Fibroblast of lung (primary cell): ENCODE measurements around the gene FSIP1. TPM values are rescaled to one million over a fixed set of nuclear protein-coding genes. Genes with fewer than 3 reads are reported as not detected.

Source experiments
- DNase-seq, 2 donors: peaks; one replicate each; pipeline versions ENCODE4 v3.0.0 to v3.0.0-alpha.2; 2010; ENCODE audit warnings: low read depth in 2 of 2
- H2AFZ ChIP-seq: 2 replicates; pipeline ENCODE4 v1.5.1; 2012; ENCODE audit warnings: low read length, control low read depth, inconsistent platforms
- H3K27ac ChIP-seq: 2 replicates; pipeline ENCODE4 v1.5.1; 2011; ENCODE audit warnings: low read length, control low read depth; ENCODE audit not compliant: insufficient read depth
- H3K27me3 ChIP-seq: 2 replicates; pipeline ENCODE4 v1.5.1; 2011; ENCODE audit warnings: mild to moderate bottlenecking, low read length; ENCODE audit not compliant: control insufficient read depth, insufficient read depth
- H3K36me3 ChIP-seq: 2 replicates; pipeline ENCODE4 v1.5.1; 2011; ENCODE audit warnings: low read length; ENCODE audit not compliant: control insufficient read depth, insufficient read depth
- H3K4me1 ChIP-seq: 2 replicates; pipeline ENCODE4 v1.5.1; 2011; ENCODE audit warnings: low read length; ENCODE audit not compliant: control insufficient read depth, insufficient read depth; ENCODE audit errors: extremely low read depth
- H3K4me2 ChIP-seq: 2 replicates; pipeline ENCODE4 v1.5.1; 2011; ENCODE audit warnings: low read length, control low read depth; ENCODE audit not compliant: insufficient read depth; ENCODE audit errors: extremely low read depth
- H3K4me3 ChIP-seq, 4 experiments: fragments of 200-600 bp in 1 of 4; sonication (generic) in 1 of 4; replicated peaks in 1 of 4; 2 replicates each; pipeline ENCODE4 v1.5.1; 2011 to 2016; ENCODE audit warnings: low read length in 4 of 4, low read depth in 3 of 4, mild to moderate bottlenecking in 3 of 4, control low read depth in 2 of 4, inconsistent platforms in 1 of 4, mixed read lengths in 1 of 4; ENCODE audit not compliant: insufficient read depth in 1 of 4; ENCODE audit errors: control extremely low read depth in 1 of 4
- H3K79me2 ChIP-seq: 2 replicates; pipeline ENCODE4 v1.5.1; 2012; ENCODE audit warnings: mild to moderate bottlenecking, low read length, inconsistent platforms; ENCODE audit not compliant: control insufficient read depth, insufficient read depth
- H3K9ac ChIP-seq: 2 replicates; pipeline ENCODE4 v1.5.1; 2011; ENCODE audit warnings: mild to moderate bottlenecking, low read length, control low read depth; ENCODE audit not compliant: insufficient read depth
- H3K9me3 ChIP-seq: 2 replicates; pipeline ENCODE4 v1.5.1; 2012; ENCODE audit warnings: low read depth, low read length; ENCODE audit not compliant: control insufficient read depth, insufficient read depth
- H4K20me1 ChIP-seq: 2 replicates; pipeline ENCODE4 v1.5.1; 2011; ENCODE audit warnings: low read length; ENCODE audit not compliant: control insufficient read depth, insufficient read depth; ENCODE audit errors: extremely low read depth
- CTCF ChIP-seq, 2 donors: IDR thresholded peaks in 1 of 2; conservative IDR thresholded peaks in 1 of 2; 1 replicate in 1 of 2; 2 replicates in 1 of 2; pipeline ENCODE4 v1.5.1; 2011 to 2012; ENCODE audit warnings: low read length in 2 of 2, control low read depth in 1 of 2, inconsistent platforms in 1 of 2, low read depth in 1 of 2, mild to moderate bottlenecking in 1 of 2
- EZH2 ChIP-seq: IDR thresholded peaks from 2 replicates; pipeline ENCODE4 v1.5.1; 2012; ENCODE audit warnings: low read length, control low read depth, mild to moderate bottlenecking; ENCODE audit errors: missing control alignments
- polyA plus RNA-seq, 2 donors: library from polyadenylated mRNA; depleted of rRNA in 1 of 2; stranded (reverse) in 1 of 2; unstranded in 1 of 2; fragments of >200 nt; gene quantifications; 2 replicates each; pipeline ENCODE4 v1.2.1, GENCODE V29; 2011 to 2012; ENCODE audit warnings: missing spikeins in 1 of 2
- total RNA-seq: library from RNA; depleted of rRNA; stranded (reverse); fragments of >200 nt; gene quantifications from 2 replicates; pipeline ENCODE4 v1.2.1, GENCODE V29; 2014

The FSIP1 gene
- total and polyA plus RNA-seq, 2 donors (not counting 1 experiment from before 2014, with no cell fraction given), result 0.50 to 5.1 TPM

- TF ChIP-seq EZH2 (no peak), CTCF (conservative IDR thresholded peaks at IDR 0.05 in 1 of 2, IDR thresholded peaks at IDR 0.05 in 1 of 2; ENCODE audit: low read depth in 1 of 2, low read length in 2 of 2) (no peak)
- no peak overlapping the region for H3K27ac ChIP-seq
- no peaks in the 10 kb centered on the region for H3K79me2 ChIP-seq
- H3K9ac ChIP-seq, result no peak overlapping the region
- H3K9me3 ChIP-seq, result no peaks in the 10 kb centered on the region
- no peaks in the 10 kb centered on the region for H3K4me1 ChIP-seq
- no peaks in the 10 kb centered on the region for H3K36me3 ChIP-seq
- no peak for DNase-seq
- H3K4me3 ChIP-seq, result no peak overlapping the region
- H3K4me2 ChIP-seq, result no peak overlapping the region
- no peaks in the 10 kb centered on the region for H4K20me1 ChIP-seq
- no peak overlapping the region for H2AFZ ChIP-seq
- H3K27me3 ChIP-seq, result no peaks in the 10 kb centered on the region
Measured at GRCh38 chr15:39737196-39737550, 45.5 kb downstream of the FSIP1 start.

GRCh38 chr15:39736412-39737195 is 46.0 kb downstream of the FSIP1 start:
- no peaks in the 10 kb centered on the region for H4K20me1 ChIP-seq
- no peaks in the 10 kb centered on the region for H3K27me3 ChIP-seq
- TF ChIP-seq CTCF (conservative IDR thresholded peaks at IDR 0.05 in 1 of 2, IDR thresholded peaks at IDR 0.05 in 1 of 2; ENCODE audit: low read depth in 1 of 2, low read length in 2 of 2), result no peak
- no peak for TF ChIP-seq EZH2
- no peak overlapping the region for H3K4me2 ChIP-seq
- H3K36me3 ChIP-seq, result no peaks in the 10 kb centered on the region
- no peaks in the 10 kb centered on the region for H3K9me3 ChIP-seq
- H3K27ac ChIP-seq, result no peak overlapping the region
- no peak for DNase-seq
- H3K79me2 ChIP-seq, result no peaks in the 10 kb centered on the region
- no peaks in the 10 kb centered on the region for H3K4me1 ChIP-seq
- H3K9ac ChIP-seq, result no peak overlapping the region
- H2AFZ ChIP-seq, result no peak overlapping the region
- H3K4me3 ChIP-seq, result no peak overlapping the region

- Histone ChIP-seq H3K36me3 (no peaks in the 10 kb centered on the region), H3K79me2 (no peaks in the 10 kb centered on the region), H3K9me3 (no peaks in the 10 kb centered on the region), H2AFZ (no peak overlapping the region), H4K20me1 (no peaks in the 10 kb centered on the region), H3K4me2 (no peak overlapping the region), H3K4me1 (no peaks in the 10 kb centered on the region), H3K27ac (no peak overlapping the region), H3K9ac (no peak overlapping the region), H3K4me3 (no peak overlapping the region), H3K27me3 (no peaks in the 10 kb centered on the region)
- DNase-seq, result peak in 1 of 2 donors; percentile 16
- TF ChIP-seq CTCF (conservative IDR thresholded peaks at IDR 0.05 in 1 of 2, IDR thresholded peaks at IDR 0.05 in 1 of 2; ENCODE audit: low read depth in 1 of 2, low read length in 2 of 2) (no peak), EZH2 (no peak)
Measured at GRCh38 chr15:39735120-39735717, 47.4 kb downstream of the FSIP1 start.
